Measurements from ENCODE around the gene PCMTD2.

DNA sequence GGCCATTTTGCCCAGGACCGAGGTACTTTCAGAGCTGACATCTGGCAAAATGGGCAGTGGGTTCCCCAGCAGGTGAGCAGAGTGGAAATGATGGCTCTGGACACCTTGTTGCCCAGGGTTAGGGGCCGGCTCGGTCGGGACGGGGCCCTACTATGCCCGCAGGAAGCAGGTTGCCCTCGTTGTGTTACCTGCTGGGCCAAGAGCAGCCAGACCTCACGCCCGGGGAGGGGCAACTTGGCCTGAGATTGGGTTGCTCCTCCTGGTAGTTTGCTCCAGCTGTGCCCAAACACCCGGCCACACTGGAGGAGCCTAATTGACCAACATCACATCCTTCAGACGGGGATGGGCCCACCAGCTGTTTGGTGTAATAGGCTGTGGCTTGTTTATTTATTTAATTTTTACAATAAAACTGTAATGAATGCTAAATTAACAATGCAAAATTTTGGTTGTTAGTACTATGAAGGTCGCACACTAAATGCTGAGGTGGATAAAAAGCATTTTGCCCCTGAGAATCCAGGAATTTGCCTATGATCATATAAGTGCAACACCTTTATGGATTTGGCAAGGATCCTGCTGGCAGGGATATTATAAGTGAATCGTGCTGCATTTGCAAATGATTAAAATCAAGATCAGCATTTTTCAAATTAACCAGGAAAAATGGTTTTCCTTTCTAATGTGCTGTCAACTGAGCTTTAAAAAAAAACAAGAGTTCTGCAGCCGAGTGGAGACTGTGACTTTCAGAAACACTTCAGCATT is 26.6 kb upstream of the PCMTD2 start:
- TF ChIP-seq, protein P1, sequence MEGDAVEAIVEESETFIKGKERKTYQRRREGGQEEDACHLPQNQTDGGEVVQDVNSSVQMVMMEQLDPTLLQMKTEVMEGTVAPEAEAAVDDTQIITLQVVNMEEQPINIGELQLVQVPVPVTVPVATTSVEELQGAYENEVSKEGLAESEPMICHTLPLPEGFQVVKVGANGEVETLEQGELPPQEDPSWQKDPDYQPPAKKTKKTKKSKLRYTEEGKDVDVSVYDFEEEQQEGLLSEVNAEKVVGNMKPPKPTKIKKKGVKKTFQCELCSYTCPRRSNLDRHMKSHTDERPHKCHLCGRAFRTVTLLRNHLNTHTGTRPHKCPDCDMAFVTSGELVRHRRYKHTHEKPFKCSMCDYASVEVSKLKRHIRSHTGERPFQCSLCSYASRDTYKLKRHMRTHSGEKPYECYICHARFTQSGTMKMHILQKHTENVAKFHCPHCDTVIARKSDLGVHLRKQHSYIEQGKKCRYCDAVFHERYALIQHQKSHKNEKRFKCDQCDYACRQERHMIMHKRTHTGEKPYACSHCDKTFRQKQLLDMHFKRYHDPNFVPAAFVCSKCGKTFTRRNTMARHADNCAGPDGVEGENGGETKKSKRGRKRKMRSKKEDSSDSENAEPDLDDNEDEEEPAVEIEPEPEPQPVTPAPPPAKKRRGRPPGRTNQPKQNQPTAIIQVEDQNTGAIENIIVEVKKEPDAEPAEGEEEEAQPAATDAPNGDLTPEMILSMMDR (IDR thresholded peaks at IDR 0.05; ENCODE audit: control extremely low read depth in 1 of 3, insufficient read depth in 1 of 3, low read depth in 1 of 3, low read length in 3 of 3) = no peak
- TF ChIP-seq EZH2 (IDR thresholded peaks at IDR 0.05; ENCODE audit: low read depth, low read length, severe bottlenecking) (no peak), POLR2AphosphoS5 (IDR thresholded peaks at IDR 0.05; ENCODE audit: low read depth, low read length) (no peak), TCF12 (IDR thresholded peaks at IDR 0.05; ENCODE audit: low read depth, low read length) (no peak), YY1 (IDR thresholded peaks at IDR 0.05; ENCODE audit: low read depth, low read length) (no peak), JUN (IDR thresholded peaks at IDR 0.05; ENCODE audit: low read depth, low read length) (no peak), SIN3A (conservative IDR thresholded peaks at IDR 0.05 in 1 of 2, IDR thresholded peaks at IDR 0.05 in 1 of 2; ENCODE audit: low read depth in 1 of 2, low read length in 2 of 2) (no peak), POLR2A (IDR thresholded peaks at IDR 0.05; ENCODE audit: control extremely low read depth in 1 of 2, low read depth in 2 of 2, low read length in 2 of 2) (no peak)
- TF ChIP-seq, protein P2, sequence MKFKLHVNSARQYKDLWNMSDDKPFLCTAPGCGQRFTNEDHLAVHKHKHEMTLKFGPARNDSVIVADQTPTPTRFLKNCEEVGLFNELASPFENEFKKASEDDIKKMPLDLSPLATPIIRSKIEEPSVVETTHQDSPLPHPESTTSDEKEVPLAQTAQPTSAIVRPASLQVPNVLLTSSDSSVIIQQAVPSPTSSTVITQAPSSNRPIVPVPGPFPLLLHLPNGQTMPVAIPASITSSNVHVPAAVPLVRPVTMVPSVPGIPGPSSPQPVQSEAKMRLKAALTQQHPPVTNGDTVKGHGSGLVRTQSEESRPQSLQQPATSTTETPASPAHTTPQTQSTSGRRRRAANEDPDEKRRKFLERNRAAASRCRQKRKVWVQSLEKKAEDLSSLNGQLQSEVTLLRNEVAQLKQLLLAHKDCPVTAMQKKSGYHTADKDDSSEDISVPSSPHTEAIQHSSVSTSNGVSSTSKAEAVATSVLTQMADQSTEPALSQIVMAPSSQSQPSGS (IDR thresholded peaks at IDR 0.05; ENCODE audit: low read length) = no peak
